Activated CD8-positive, alpha-beta memory T cell treated with anti-CD3 and anti-CD28 coated beads, Interleukin-2, amount 50 U/mL, for 1 hour (primary cell): ENCODE results near the gene SGCA.

Source experiments
- DNase-seq: peaks from one replicate; pipeline ENCODE4 v3.0.0-alpha.2; 2020; ENCODE audit errors: extremely low read depth

Gene SGCA

DNA sequence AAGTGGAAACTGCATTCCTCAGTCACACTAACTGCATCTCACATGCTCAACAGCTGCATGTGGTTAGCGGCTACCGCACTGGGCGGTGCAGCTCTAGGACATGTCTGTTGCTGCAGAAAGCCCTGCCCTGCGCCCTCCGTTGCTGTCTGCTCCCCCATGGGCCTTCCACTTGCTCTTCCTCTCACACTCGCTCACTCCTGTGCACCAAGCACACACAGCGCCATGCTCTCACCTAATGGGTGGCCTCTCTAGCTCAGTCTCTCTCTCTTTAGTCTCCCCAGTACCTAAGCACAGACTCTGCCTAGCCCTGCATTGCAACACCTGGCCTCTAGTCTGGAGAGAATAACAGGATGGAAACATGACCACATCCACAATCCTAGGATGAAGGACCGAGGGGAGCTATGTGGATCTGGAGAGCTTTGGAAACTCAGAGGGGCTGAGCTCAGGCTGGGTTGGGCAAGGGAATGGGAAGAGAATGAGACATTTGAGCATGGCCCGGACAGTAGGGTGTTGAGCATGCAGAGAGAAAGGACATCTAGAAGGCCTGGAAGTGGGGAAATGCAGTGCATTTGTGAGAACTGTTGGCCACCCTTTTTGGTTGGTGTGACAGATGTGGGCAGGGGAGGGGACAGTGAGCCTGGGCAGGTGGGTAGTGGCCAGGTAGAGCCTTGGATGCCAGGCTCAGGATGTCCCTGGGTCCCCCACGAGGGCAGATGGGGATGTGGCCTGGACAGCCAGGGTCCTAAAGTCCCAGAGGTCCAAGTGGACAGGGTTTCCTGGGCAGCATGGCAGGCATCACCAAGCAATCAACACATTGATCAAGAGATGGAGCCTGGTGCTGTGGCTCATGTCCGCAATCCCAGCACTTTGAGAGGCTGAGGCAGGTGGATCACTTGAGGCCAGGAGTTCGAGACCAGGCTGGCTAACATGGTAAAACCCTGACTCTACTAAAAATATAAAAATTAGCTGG, 16.1 kb downstream of the SGCA start:
- DNase-seq = no peak

DNA sequence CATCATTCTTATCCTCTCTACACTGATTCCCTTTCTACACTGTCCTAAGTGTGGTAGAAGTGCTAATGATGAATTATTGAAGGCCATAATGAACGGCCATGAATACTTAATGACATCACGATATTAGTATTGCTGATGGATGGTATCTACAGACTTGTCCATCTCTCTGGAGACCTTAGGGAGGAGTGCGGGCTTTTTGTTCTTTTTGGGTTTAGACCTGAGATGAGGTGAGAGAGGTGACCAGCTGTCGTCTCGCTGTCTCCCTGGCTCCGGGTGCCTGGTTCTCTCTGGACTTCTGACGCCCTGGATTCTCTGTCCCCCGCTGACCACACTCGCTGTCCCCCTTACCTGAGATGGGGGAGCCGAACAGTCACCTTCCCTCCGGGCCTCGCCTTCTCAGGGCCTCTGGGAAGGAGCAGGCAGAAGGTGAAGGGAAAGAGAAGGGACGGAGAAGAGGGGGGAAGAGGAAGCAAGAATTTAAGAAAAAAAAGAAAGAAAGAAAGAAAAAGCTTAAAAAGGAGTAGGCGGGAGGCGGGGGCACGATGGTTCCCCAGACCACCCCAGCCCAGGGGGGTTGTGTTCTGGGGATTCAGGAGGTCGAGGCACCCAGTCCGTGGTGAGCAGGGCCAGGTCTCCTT, 17.1 kb downstream of the SGCA start:
- no peak for DNase-seq

DNA sequence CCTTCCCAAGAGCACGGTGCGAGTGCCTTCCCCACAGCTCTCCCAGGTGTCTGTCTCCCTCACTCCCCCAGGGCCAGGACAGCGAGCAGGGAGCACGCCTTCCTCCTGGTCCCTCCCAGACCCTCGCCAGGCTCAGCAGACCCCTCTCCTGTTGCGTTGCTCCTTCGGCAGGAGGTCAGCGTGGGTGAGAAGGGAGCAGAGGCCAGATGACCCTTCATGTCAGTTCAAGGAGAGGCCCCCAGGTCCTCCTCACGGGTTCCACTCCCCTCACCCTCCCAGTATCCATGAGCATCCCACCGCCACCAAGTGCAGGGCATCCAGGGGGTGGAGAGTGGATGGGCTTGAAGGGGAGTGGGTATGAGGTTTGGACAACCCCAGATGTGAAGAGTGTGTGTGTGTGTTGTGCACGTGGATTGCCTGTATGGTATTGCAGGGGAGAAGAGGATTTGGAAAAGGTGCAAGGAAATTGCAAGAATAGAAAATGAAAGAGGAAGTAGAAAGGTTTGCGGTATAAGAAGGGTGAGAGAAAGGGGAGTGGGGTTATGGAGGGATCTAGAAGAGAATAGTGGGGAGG, 17.7 kb downstream of the SGCA start:
- DNase-seq = no peak

DNA sequence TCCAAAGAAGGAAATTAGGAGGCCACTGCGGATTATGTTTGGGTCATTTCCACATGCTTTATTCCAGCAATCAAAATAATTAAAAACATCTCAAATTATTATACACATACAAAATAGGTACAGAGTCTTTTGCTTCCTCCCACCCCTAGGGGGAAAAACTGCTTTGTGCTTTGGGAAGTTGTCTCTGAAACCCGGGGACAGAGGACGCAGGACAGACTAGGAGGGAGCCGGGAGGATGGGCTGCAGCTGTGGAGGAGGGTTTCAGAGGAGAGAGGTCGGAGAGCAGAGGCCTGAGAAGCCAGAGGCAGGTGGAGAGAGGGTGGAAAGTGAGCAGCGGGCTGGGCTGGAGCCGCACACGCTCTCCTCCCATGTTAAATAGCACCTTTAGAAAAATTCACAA, 18.3 kb downstream of the SGCA start:
- no peak for DNase-seq

DNA sequence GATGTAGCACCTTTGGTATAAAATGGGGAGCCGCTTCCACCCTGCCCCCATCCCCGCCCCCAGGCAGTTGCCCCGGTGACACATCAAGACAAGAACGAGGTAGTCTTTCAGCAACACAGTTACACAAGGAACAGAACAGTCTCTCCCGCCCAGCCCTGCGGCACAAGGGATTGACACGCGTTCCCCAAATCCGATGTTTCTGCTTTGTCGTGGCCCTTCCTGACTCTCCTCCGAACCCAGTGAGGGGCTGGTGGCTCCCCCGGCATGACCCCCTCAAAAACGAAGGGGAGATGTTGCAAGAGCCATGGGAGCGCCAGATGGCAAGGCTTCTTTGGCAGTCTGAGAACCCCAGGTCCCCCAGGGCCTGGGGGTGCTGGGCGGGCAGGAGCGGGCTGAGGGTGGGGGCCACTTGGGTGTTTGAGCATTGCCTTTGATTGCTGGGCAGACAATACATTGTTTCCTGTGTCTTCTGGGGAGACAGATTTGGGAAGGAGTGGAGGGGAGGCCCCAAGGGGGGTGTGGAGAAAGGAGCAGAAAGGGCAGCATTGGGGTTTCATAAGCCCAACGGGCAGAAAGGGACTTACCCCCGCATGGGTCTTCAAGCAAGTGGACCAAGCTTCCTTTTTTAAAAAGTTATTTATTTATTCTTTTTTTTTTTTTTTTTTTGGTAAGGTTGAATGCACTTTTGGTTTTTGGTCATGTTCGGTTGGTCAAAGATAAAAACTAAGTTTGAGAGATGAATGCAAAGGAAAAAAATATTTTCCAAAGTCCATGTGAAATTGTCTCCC, 19.0 kb downstream of the SGCA start:
- DNase-seq = no peak

DNA sequence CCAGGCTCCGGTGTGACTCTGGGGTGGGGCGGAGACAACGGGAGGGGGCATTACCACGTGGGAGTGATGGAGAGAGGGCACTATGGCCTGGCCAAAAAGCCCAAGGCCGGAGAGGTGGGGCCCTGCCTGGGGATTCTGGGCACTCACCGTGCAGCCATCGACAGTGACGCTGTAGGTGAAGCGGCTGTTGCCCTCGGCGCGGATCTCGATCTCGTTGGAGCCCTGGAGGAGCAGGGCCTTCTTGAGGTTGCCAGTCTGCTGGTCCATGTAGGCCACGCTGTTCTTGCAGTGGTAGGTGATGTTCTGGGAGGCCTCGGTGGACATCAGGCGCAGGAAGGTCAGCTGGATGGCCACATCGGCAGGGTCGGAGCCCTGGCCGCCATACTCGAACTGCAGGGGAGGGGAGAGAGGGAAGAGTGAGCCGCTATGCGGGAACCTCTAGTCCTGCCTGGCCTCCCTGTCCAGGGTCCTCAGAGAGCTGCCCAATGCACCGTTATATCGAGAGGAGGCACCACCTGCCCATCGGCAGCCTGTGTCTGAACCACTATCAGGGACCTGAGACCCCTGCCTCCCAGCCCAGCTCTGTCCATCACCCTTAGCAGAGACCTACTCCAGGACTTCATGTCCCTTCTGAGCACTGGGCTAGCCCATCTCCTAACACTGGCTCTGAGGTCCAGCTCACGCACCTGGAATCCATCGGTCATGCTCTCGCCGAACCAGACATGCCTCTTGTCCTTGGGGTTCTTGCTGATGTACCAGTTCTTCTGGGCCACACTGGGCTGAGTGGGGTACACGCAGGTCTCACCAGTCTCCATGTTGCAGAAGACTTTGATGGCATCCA, 20.0 kb downstream of the SGCA start:
- DNase-seq = no peak

DNA sequence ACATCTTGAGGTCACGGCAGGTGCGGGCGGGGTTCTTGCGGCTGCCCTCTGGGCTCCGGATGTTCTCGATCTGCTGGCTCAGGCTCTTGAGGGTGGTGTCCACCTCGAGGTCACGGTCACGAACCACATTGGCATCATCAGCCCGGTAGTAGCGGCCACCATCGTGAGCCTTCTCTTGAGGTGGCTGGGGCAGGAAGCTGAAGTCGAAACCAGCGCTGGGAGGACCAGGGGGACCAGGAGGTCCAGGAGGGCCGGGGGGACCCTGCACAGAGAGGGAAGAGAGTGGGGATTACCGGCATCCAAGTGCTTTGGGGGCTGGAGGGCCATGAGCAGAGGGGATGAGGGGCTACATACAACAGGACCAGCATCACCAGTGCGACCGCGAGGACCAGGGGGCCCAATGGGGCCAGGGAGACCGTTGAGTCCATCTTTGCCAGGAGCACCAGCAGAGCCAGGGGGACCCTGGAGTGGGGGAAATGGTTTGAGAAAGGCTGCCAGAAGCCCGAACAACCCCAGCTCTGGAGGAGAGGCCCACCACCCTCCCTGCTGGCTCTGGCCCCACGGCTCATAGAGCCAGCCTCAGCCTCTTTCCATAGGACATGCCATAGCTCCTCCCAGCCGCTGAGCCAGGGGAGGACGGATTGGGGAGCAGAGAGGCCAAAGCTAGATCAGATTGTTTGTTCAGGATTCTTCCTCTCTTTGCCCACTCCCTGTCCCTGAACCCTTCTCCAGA, 21.0 kb downstream of the SGCA start:
- DNase-seq = no peak

DNA sequence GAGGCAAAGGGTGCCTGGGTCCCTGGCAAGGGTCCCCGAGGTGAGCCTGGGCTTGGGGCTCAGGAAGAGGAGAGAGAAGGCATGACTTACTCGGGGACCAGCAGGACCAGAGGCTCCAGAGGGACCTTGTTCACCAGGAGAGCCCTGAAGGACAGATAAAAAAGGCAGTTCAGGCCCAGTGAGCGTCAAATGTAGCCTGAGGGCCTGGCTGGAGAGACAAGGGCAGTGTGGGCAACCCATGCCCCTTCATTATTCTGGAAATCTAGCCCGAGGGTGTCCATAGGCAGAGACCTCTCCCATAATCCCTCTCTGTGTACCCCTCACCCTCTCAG, 21.6 kb downstream of the SGCA start:
- no peak for DNase-seq

DNA sequence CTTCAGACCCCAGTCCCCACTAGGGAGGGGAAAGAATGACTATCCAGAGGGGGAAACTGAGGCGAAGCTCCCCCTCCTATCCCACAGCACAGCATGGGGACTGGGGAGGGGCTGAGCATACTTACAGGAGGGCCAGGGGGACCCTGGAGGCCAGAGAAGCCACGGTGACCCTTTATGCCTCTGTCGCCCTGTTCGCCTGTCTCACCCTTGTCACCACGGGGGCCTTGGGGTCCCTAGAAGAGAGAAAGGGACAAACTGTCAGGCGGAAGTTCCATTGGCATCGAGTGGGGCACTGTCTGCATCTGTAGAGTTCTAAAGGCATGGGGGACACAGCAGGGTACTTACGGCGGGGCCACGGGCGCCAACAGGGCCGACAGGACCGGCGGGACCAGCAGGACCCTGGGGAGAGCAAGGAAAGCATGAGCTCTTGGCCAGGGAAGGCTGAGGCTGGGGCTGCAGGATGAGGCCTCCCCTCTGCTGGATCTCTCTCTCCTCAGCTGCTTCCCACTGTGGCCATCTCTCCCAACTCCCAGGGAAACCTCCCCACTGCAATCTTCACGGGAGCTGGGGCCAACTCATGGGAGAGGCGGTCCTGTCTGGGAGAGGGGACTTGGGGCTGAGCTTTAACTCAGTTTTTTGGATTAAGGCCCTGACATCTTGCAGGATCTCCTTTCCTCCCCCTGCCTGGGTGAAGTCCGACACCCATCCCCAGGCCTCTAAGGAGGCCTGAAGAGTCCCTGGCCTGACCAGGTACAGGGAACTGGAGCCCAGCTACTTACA, 22.1 kb downstream of the SGCA start:
- DNase-seq = no peak

DNA sequence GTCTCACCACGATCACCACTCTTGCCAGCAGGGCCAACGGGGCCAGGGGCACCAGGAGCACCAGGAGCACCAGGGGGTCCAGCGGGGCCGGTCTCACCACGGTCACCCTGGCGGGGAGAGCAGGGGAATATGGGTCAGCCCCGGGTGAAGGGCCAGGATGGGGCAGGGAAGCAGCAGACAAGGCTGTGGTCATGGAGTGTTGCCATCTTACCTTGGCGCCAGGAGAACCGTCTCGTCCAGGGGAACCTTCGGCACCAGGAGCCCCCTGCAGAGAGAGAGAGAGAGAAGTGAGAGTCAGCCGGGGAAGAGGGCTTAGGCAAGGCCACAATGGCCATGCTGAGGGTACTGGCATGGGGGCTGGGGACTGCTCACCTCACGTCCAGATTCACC, 22.7 kb downstream of the SGCA start:
- DNase-seq = no peak

DNA sequence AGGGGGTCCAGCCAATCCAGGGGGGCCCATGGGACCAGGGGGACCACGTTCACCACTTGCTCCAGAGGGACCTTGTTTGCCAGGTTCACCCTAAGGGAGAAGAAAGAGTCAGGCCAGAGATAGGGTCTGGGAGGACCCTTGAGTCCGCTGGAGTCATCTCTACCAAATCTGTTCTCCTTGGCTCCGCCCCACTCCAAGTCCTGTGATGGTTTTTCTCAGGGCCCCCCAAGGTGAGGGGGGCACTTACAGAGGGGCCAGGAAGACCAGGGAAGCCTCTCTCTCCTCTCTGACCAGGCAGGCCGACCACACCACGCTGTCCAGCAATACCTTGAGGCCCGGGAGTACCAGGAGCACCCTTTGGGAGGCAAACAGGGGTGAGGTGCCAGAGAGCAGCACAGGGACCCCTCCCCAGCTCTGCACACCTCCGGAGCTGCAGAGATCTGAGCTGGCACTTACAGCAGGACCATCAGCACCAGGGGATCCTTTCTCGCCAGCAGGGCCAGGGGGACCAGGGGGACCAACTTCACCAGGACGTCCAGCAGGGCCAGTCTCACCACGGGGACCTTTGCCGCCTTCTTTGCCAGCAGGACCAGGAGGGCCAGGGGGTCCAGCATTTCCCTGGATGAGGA, 23.2 kb downstream of the SGCA start:
- DNase-seq = no peak

DNA sequence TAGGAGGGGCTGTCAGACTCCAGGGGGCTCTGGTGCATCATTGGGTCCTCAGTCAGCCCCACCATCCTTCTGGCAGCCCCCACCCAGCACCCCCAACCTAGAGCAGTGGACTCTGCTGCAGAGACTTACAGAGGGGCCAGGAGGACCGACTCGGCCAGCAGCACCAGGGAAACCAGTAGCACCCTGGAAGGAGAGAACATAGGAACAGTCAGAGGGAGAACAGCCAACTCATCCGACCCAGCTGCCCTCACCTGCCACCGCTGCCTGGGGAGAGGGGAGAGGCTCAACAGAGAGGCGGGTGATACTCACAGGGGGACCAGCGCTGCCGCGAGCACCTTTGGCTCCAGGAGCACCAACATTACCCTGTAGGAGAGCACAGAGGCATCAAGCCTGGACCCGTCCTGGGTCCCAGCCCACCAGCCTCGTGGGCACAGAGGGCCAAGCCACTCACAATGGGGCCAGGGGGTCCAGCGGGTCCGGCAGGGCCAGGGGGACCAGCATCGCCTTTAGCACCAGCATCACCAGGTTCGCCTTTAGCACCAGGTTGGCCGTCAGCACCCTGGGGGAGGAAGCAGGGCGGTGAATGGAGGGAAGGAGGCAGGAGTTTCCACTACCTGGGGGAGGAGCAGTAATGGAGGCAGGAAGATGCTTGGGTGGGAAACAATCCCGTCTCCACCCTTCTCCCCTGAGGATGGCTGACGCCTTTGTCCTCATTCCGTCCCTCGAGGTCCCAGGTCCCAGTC, 23.9 kb downstream of the SGCA start:
- DNase-seq = no peak

DNA sequence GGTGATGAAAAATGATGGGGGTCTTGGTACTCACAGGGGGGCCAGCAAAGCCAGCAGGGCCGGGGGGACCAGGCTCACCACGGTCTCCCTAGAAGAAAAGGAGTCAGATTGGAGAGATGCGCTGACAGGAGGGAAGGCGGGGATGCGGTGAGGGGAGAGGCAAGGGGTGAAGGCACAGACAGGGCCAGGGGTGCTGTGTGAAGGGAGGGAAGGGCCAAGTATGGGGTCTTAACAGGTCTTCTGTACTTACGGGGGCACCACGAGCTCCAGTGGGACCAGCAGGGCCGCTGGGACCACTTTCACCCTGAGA, 24.4 kb downstream of the SGCA start:
- DNase-seq = no peak

DNA sequence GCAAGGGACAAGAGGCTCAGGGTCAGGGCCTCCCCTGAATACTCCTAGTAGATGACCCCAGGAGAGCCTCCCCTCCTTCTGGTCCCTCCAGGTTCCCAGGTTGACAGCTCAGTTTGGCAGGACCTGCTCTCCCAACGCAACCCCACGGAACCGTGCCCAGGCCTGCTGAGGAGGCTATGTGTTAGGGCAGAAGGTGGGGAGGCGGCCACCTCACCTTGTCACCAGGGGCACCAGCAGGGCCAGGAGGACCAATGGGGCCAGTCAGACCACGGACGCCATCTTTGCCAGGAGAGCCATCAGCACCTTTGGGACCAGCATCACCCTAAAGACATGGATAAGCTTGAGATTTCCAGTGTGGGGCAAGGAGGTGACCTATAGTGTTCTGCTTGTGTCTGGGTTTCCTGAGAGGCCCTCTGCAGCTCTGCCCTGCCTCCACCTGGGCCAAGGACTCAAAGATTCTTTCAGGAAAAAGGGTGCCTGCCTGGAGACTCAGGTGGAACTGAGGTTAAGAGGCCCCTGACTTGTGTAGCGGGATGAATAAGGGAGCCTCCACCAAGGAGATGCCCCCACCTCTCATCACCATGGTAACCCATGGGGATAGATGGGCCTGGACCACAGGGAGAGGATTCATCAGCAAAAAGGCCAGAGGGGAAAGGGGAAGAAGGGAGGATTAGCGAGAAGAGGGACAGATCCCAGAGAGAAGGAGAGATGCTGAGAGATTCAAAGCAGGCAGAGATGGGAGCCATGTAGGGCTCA, 25.0 kb downstream of the SGCA start:
- DNase-seq = no peak

DNA sequence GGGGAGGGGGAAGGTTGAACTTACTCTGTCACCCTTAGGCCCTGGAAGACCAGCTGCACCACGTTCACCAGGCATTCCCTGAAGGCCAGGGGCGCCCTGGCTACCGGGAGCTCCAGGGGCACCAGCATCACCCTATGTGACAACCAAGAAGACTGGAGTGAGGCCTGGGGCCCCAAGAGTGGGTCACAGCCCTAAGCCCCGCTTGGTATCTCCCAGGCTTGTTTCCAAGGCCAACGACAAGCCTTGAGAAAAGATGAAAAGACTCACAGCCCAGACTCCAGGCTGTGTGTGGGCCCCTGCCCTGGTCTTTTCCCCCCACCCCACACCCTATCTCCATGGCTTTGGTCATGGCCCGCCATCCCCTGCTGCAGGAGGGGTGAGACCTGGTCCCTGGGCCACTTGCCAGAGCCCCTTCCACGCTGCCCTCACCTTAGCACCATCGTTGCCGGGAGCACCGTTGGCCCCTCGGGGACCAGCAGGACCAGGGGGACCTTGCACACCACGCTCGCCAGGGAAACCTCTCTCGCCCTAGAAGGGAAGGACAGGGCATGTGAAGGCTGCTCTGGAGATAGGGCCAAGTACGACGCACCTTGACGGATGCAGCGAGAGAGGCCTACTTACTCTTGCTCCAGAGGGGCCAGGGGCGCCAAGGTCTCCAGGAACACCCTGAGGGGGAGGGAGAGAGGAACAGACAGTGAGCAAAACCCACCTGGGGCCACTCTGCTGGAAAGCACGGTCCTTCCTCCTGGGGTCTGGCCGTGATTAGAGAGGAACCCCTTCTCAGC, 25.7 kb downstream of the SGCA start:
- DNase-seq = no peak

DNA sequence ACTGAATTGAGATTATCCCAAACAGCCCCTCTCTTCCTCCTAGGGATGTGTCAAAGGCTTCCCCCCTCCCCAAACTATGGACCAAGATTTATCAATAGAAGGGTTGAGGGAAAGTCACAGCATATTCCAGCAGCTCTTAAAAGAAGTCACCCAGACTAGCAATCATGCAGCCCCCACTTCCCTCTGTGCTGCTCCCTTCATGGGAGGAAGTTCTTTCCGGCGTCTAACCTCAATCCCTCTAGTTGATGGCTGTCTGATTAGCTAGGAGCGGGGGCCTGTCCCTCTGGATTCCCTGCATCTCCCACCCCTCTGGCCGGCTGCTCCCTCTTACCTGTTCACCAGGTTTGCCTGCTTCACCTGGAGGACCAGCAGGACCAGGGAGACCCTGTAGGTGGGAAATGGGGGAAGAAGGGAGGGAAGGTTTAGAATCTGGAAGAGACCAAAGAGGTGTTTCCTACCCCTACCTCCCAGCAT, 26.4 kb downstream of the SGCA start:
- DNase-seq = no peak

DNA sequence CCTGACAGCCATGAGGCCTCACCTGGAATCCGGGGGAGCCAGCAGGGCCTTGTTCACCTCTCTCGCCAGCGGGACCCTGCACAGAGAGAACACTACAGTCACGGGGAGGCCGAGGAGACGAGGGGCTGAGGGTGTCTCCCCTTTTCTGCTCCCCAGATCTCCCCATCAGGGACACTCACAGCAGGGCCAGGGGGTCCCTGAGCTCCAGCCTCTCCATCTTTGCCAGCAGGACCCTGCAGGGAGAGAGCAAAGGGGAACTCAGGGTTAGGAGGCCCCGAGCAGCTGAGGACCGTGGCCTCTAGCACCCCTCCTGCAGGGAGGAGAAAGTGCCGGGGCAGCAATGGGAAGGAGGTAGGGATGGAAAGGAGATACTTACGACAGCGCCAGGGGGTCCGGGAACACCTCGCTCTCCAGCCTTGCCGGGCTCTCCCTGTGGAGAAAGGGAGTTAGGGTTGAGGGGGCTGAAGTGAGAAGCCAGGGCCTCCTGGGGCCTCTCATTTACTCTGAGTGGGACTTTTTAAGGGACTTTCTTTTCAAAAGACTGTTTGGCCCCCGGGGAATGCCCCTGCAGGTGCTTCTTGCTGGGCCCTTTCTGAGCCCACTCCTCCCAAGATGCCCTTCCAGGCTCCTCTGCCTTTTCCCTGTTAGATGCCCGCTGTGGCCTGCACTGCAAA, 26.9 kb downstream of the SGCA start:
- no peak for DNase-seq
